Sigmoid colon (tissue), 3 donors: ENCODE measurements around the gene VSIG10L.

Experiments
- CTCF ChIP-seq, 4 experiments: fragments of 450-650 bp in 3 of 4; fragments of 200-600 bp in 1 of 4; IDR thresholded peaks; one replicate each; pipeline ENCODE4 v1.5.1; 2016 to 2019; ENCODE audit warnings: antibody characterized with exemption in 4 of 4, mild to moderate bottlenecking in 3 of 4, moderate library complexity in 2 of 4
- POLR2A ChIP-seq, 2 donors: fragments of 450-650 bp; IDR thresholded peaks; one replicate each; pipeline ENCODE4 v1.6.1; 2016; ENCODE audit warnings: antibody characterized with exemption in 2 of 2, mild to moderate bottlenecking in 2 of 2, moderate library complexity in 2 of 2

GRCh38 chr19:51333836-51334460 is 8.0 kb downstream of the VSIG10L start:
- no peak for TF ChIP-seq CTCF (IDR thresholded peaks at IDR 0.05)
- no peak for TF ChIP-seq POLR2A (IDR thresholded peaks at IDR 0.05)
